PC-9 (cell line): ENCODE results near the gene SORCS2.

Experiments
- EZH2 ChIP-seq: fragments of 200-600 bp; sonication (generic); IDR thresholded peaks from 2 replicates; pipeline ENCODE4 v1.8.0; 2017; ENCODE audit warnings: antibody characterized with exemption, low read depth
- TF ChIP-seq, protein P1 (sequence below): fragments of 200-600 bp; sonication (generic); conservative IDR thresholded peaks from 2 replicates; pipeline ENCODE4 v1.6.1; 2017; ENCODE audit warnings: mixed run types, antibody characterized with exemption, mild to moderate bottlenecking, moderate library complexity

DNA sequence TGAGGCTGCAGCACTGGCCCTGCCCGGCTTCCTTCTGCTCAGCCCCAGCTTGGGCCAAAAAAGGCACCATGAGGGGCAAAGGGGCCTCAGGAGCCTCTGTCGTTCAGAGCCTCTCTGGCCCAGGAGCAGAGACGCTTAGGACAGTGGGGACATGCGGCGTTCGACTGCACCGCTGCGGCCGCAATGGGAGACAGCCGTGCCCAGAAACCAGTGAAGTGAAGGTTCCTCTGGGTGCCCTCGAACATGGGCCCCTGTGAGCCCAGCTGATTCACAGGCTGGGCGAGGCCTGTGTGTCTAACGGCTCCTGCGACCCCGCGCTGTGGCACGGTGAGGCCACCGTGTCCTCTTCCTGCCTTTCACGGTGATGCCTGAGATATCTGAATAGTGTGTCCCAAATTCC, 512.3 kb downstream of the SORCS2 start:
- TF ChIP-seq, protein P1, sequence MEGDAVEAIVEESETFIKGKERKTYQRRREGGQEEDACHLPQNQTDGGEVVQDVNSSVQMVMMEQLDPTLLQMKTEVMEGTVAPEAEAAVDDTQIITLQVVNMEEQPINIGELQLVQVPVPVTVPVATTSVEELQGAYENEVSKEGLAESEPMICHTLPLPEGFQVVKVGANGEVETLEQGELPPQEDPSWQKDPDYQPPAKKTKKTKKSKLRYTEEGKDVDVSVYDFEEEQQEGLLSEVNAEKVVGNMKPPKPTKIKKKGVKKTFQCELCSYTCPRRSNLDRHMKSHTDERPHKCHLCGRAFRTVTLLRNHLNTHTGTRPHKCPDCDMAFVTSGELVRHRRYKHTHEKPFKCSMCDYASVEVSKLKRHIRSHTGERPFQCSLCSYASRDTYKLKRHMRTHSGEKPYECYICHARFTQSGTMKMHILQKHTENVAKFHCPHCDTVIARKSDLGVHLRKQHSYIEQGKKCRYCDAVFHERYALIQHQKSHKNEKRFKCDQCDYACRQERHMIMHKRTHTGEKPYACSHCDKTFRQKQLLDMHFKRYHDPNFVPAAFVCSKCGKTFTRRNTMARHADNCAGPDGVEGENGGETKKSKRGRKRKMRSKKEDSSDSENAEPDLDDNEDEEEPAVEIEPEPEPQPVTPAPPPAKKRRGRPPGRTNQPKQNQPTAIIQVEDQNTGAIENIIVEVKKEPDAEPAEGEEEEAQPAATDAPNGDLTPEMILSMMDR: no peak
- TF ChIP-seq EZH2: no peak
